Esophagus squamous epithelium (tissue), 4 donors: ENCODE measurements around the gene HECTD3.
A peak's percentile ranks its signal among the peaks of the same experiment; 100 is the strongest.

ENCODE experiments used
- POLR2A ChIP-seq, 4 donors: fragments of 450-650 bp; IDR thresholded peaks; one replicate each; pipeline ENCODE4 v1.6.1; 2017; ENCODE audit warnings: antibody characterized with exemption in 4 of 4, mild to moderate bottlenecking in 4 of 4, moderate library complexity in 3 of 4
- TF ChIP-seq, protein P1 (sequence below), 6 experiments: fragments of 450-650 bp in 4 of 6; fragments of 200-600 bp in 2 of 6; sonication (generic) in 2 of 6; IDR thresholded peaks; one replicate each; pipeline ENCODE4 v1.5.1; 2016 to 2019; ENCODE audit warnings: antibody characterized with exemption in 6 of 6, mild to moderate bottlenecking in 4 of 6, moderate library complexity in 4 of 6

DNA sequence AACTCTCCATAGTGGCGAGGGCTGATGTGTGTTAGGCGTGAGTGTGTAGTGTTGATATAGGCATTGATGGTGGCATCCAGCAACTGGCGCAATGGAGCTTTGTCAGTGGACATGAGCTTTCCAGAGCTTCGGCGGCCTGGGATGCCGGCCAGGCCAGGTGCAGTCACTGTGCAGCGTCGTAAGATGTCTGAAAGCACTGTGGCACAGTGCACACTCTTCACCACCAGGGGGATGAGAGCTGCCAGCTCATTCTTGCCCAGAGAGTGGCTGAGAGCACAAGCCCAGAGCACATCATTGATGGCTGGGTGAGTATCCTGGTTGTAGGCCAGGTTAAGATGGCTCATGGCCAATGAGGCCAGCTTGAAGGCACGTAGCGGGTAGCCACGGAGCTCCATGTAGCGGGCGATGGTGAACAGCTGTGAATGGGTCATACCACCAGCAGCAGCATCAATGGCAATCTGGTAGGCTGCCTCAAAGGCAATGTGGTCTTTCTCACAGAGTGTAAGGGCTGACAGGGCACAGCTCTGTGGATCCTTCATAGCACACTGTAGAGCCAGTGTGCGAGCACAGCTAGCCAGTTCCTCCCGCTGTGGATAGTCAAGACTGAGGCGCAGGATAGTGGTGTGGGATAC is 7.6 kb upstream of the HECTD3 start:
- TF ChIP-seq POLR2A (IDR thresholded peaks at IDR 0.05) = no peak
- TF ChIP-seq, protein P1, sequence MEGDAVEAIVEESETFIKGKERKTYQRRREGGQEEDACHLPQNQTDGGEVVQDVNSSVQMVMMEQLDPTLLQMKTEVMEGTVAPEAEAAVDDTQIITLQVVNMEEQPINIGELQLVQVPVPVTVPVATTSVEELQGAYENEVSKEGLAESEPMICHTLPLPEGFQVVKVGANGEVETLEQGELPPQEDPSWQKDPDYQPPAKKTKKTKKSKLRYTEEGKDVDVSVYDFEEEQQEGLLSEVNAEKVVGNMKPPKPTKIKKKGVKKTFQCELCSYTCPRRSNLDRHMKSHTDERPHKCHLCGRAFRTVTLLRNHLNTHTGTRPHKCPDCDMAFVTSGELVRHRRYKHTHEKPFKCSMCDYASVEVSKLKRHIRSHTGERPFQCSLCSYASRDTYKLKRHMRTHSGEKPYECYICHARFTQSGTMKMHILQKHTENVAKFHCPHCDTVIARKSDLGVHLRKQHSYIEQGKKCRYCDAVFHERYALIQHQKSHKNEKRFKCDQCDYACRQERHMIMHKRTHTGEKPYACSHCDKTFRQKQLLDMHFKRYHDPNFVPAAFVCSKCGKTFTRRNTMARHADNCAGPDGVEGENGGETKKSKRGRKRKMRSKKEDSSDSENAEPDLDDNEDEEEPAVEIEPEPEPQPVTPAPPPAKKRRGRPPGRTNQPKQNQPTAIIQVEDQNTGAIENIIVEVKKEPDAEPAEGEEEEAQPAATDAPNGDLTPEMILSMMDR (IDR thresholded peaks at IDR 0.05) = peak; percentile 25 to 93 (median 82)
